B cell (primary cell): Measurements from ENCODE around the gene PRSS23.
"Not testable (repeated sequence)": the region's sequence is repeated elsewhere in the genome, so short reads cannot be mapped to it uniquely, and the experiment has no call there.

Experiments
- CTCF ChIP-seq: fragments of 200-600 bp; IDR thresholded peaks from one replicate; pipeline ENCODE4 v1.8.0; 2022; ENCODE audit warnings: antibody characterized with exemption, mild to moderate bottlenecking
- EZH2 ChIP-seq: IDR thresholded peaks from 2 replicates; pipeline ENCODE4 v1.6.1; 2012; ENCODE audit warnings: borderline replicate concordance, low read depth, mild to moderate bottlenecking, moderate library complexity, low read length; ENCODE audit not compliant: insufficient read depth, poor library complexity, severe bottlenecking

- TF ChIP-seq CTCF, EZH2: not testable (repeated sequence)
These were observed 23.8 kb downstream of the PRSS23 start for GRCh38 chr11:86824139-86824538.
